Kidney (tissue), 14 donors: Measurements from ENCODE around the gene KCNG2. TPM values are rescaled to one million over a fixed set of nuclear protein-coding genes. Genes with fewer than 3 reads are reported as not detected.
A peak's percentile ranks its signal among the peaks of the same experiment; 100 is the strongest.

Experiments
- DNase-seq, 5 donors: peaks; one replicate each; pipeline ENCODE4 v3.0.0-alpha.2; 2013 to 2020
- FAIRE-seq: peaks from 2 replicates; lab custom pipeline; 2012; peaks lifted over from hg19 to GRCh38; lab: Jason Lieb, UNC
- H3K27ac ChIP-seq, 2 donors: one replicate each; pipeline ENCODE4 v1.7.0; 2013; ENCODE audit warnings: low read depth in 2 of 2, low read length in 2 of 2, inconsistent platforms in 1 of 2
- H3K27me3 ChIP-seq: one replicate; pipeline ENCODE4 v1.7.1; 2013; ENCODE audit warnings: low read length, inconsistent platforms; ENCODE audit not compliant: control insufficient read depth, insufficient read depth
- H3K36me3 ChIP-seq, 3 donors: one replicate each; pipeline versions ENCODE4 v1.7.0 to v1.7.1; 2013; ENCODE audit warnings: low read length in 3 of 3, control low read depth in 1 of 3, inconsistent platforms in 1 of 3; ENCODE audit not compliant: insufficient read depth in 3 of 3, control insufficient read depth in 2 of 3
- H3K4me1 ChIP-seq, 3 donors: one replicate each; pipeline versions ENCODE4 v1.7.0 to v1.7.1; 2013; ENCODE audit warnings: low read length in 3 of 3, inconsistent platforms in 1 of 3, low read depth in 1 of 3; ENCODE audit not compliant: control insufficient read depth in 2 of 3, insufficient read depth in 2 of 3
- H3K4me3 ChIP-seq, 3 donors: one replicate each; pipeline versions ENCODE4 v1.7.0 to v1.8.1; 2013; ENCODE audit warnings: low read length in 3 of 3, control low read depth in 1 of 3, inconsistent platforms in 1 of 3
- H3K9ac ChIP-seq, 3 donors: one replicate each; pipeline versions ENCODE4 v1.7.0 to v1.7.1; 2013; ENCODE audit warnings: low read length in 3 of 3, control low read depth in 1 of 3, inconsistent platforms in 1 of 3
- H3K9me3 ChIP-seq, 3 donors: one replicate each; pipeline versions ENCODE4 v1.7.0 to v1.7.1; 2013; ENCODE audit warnings: low read length in 3 of 3, control low read depth in 1 of 3, inconsistent platforms in 1 of 3; ENCODE audit not compliant: control insufficient read depth in 2 of 3, insufficient read depth in 1 of 3
- intact Hi-C: fragments of 100-400 bp; cut with DNase I; formaldehyde crosslinking; loops from one replicate; pipeline ENCODE4 v1.11.1; 2022
- polyA plus RNA-seq: library from polyadenylated mRNA; stranded (reverse); fragments of 350-450 nt; fragmentation: Illumina TruSeq; extraction: RNeasy Lipid Tissue Mini Kit (QIAGEN cat#74804); gene quantifications from one replicate; pipeline ENCODE4 v1.2.3, GENCODE V29; 2014; ENCODE audit warnings: low read depth, low replicate concordance; ENCODE audit not compliant: insufficient read depth
- total RNA-seq: library from RNA; stranded (reverse); fragmentation: NEBNext Ultra II Directional; extraction: Animal tissue kit (Norgen Biotek cat#: 25700); gene quantifications from one replicate; pipeline ENCODE4 v1.2.1, GENCODE V29; 2021
- TF ChIP-seq, protein P1 (sequence below): IDR thresholded peaks from 3 replicates; pipeline ENCODE4 v1.5.1; 2012; ENCODE audit warnings: mild to moderate bottlenecking, moderate library complexity, borderline replicate concordance; ENCODE audit not compliant: insufficient read depth; ENCODE audit errors: extremely low read depth
- donor health status: control.
- donor health status: control.
- donor health status: control.
- donor health status: control.
- donor health status: control.
- donor health status: DM: yes; HTN: yes; CAD: no.
- donor health status: Normal renal cell carcinoma (clear cell type).

KCNG2 gene
- total and polyA plus RNA-seq, 2 donors from 2014 or later: 0.76 TPM; not detected in 1

- H3K27ac ChIP-seq: no peak overlapping the region
- H3K4me1 ChIP-seq: no peaks in the 10 kb centered on the region
- TF ChIP-seq, protein P1, sequence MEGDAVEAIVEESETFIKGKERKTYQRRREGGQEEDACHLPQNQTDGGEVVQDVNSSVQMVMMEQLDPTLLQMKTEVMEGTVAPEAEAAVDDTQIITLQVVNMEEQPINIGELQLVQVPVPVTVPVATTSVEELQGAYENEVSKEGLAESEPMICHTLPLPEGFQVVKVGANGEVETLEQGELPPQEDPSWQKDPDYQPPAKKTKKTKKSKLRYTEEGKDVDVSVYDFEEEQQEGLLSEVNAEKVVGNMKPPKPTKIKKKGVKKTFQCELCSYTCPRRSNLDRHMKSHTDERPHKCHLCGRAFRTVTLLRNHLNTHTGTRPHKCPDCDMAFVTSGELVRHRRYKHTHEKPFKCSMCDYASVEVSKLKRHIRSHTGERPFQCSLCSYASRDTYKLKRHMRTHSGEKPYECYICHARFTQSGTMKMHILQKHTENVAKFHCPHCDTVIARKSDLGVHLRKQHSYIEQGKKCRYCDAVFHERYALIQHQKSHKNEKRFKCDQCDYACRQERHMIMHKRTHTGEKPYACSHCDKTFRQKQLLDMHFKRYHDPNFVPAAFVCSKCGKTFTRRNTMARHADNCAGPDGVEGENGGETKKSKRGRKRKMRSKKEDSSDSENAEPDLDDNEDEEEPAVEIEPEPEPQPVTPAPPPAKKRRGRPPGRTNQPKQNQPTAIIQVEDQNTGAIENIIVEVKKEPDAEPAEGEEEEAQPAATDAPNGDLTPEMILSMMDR: no peak
- no peak overlapping the region for H3K9ac ChIP-seq
- H3K36me3 ChIP-seq: no peaks in the 10 kb centered on the region
- H3K27me3 ChIP-seq: no peaks in the 10 kb centered on the region
- peak in 2 of 5 donors; percentile 30 to 66 for DNase-seq
- no peaks in the 10 kb centered on the region for H3K9me3 ChIP-seq
- intact Hi-C loops: no loop called here
- no peak for FAIRE-seq
- no peak overlapping the region for H3K4me3 ChIP-seq
Measured at GRCh38 chr18:79778291-79778791, 19.4 kb upstream of the KCNG2 start.

DNA sequence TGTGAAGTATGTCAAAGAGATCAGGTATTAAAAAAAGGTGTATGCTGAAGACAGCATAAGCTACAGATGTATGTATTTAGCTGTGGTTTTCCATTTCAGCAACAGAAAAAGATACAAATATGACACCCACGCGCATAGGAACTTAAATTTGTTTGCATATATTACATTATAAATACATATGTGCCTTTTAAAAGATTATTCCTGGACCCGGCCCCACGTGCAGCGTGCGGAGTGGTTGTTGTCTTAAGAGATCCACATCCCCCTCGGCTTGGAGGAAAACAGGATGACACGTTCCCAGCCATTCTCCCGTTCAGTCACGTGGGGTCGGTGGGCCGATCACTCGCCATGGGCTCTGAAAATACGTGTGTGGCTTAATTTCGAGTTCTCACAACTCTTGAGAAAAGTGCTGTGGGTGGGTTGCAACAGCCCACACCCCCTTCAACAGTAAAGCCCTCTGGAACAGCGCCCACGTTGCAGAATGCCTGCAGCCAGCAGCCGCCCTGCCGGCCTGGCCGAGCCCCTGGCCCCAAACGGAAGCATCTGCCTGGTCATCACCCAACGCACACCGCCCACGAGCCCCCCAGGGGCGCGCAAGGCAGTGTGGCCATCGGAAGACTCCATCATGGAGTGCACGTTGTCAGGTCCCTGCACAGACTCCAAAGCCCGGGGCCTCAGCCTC, 18.6 kb upstream of the KCNG2 start:
- DNase-seq: peak in 1 of 5 donors; percentile 41
- no peaks in the 10 kb centered on the region for H3K36me3 ChIP-seq

GRCh38 chr18:79779700-79780190, 18.0 kb upstream of the KCNG2 start:
- no peaks in the 10 kb centered on the region for H3K27me3 ChIP-seq
- no peak overlapping the region for H3K4me3 ChIP-seq
- H3K4me1 ChIP-seq: no peaks in the 10 kb centered on the region
- FAIRE-seq: no peak
- no peaks in the 10 kb centered on the region for H3K9me3 ChIP-seq
- H3K36me3 ChIP-seq: no peaks in the 10 kb centered on the region
- peak in 1 of 5 donors; percentile 30 for DNase-seq
- H3K27ac ChIP-seq: no peak overlapping the region
- TF ChIP-seq, protein P1: no peak
- H3K9ac ChIP-seq: no peak overlapping the region
- intact Hi-C loops: no loop called here

More for the DNA sequence above, 18.6 kb upstream of the KCNG2 start:
- Histone ChIP-seq H3K27ac (no peak overlapping the region), H3K9me3 (no peaks in the 10 kb centered on the region), H3K4me3 (no peak overlapping the region), H3K4me1 (no peaks in the 10 kb centered on the region), H3K27me3 (no peaks in the 10 kb centered on the region), H3K9ac (no peak overlapping the region)
- intact Hi-C loops: no loop called here
- TF ChIP-seq, protein P1: no peak
- no peak for FAIRE-seq
